Pulmonary artery endothelial cell (primary cell): Measurements from ENCODE around the gene TMEM108. TPM values are rescaled to one million over a fixed set of nuclear protein-coding genes. Genes with fewer than 3 reads are reported as not detected.

Experiments used
- DNase-seq: peaks from one replicate; pipeline ENCODE4 v3.0.0-alpha.2; 2011; ENCODE audit warnings: low read depth, low spot score
- total RNA-seq: library from RNA; depleted of rRNA; stranded (reverse); fragments of >200 nt; gene quantifications from 2 replicates; pipeline ENCODE4 v1.2.3, GENCODE V29; 2014

Gene TMEM108
- total RNA-seq, 1 donor from 2014 or later, result 0.40 TPM

DNA sequence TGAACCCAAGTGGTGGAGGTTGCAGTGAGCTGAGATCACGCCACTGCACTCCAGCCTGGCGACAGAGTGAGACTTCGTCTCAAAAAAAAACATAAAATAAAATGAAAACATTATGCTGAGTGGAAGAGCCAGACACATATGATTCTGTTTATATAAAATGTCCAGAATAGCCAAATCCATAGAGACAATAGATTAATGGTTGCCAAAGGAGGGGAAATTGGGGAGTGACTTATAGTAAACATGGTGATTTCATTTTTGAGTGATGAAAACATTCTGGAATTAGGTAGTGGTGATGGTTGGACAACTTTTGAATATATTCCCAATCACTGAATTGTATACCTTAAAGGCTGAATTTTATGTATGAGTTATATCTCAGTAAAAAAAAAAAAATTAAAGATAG is 189.6 kb downstream of the TMEM108 start:
- no peak for DNase-seq

- no peak for DNase-seq
Observed at GRCh38 chr3:133230195-133230594, 192.0 kb downstream of the TMEM108 start.

DNA sequence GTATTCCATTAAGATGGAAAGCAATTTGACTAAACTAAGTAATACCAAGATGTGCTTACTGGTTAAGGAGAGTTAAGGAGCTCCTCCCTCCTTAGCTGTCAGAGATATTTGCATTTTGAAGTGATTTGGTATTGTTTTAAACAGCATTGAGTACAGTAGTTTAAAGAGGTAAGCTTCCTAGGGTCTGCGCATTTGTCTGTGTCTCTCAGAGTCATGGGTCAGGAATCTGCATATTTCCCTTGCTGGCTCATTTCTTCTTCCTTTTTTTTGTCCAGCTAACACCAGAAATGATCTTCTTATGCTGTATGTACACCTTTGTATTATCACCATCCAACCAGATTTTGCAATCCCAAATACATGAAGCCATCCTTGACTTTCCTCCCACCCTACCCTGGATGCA is 198.7 kb downstream of the TMEM108 start:
- no peak for DNase-seq

- no peak for DNase-seq
Observed at GRCh38 chr3:133237380-133237779, 199.2 kb downstream of the TMEM108 start.

DNA sequence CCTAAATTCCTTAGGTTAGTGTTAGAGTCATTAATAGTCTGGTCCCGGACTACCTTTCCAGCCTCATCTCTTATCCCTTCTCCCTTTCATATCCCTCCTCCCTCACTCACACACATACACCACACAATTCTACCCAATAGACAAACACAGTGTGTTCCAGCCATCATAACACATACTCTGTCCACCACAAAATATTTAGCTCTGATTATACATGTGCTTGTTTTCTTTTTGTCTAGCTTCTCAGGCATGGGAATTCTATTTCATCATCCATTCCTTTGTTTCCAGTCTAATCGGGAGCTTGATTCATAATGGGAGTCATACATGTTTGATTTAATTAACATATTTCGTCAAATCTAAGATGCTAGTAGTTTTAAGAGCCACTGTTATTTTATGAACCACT is 199.8 kb downstream of the TMEM108 start:
- no peak for DNase-seq

DNA sequence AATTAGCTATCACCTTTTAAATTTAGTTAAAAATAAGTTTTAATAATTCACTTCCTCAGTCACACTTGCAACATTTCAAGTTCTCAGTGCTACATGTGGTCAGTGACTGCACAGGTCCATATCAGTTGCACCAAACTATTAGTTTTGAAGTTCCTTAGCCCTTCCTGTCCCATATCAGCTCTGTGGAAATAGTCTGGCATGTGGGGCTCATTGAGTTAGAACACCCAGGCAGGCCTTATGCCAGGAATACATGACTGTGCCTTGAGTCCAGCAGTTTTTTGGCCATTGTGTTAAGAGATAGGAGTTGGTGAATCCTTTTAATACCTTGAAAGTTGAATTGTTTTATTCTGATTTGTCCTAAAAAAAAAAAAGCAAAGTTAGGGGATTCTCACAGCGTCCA is 207.9 kb downstream of the TMEM108 start:
- DNase-seq, result no peak

DNA sequence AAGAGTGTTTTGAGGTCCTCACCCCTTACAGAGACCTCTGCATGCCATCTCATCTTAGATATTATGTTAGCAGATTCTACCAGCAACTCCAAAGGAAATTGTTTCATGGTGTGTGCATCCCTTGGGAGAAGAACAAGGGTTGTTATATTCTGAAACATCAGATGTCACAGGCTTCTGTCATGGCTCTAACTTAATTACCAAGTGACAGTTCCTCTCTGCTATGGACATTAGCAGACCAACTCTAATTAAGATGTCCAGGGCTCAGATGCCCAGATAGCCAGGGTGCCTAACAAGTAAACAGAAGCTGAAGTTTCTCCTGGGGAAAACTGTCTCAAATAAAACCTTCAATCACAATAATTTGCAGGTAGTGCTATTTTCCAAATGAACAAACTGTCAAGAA is 208.6 kb downstream of the TMEM108 start:
- no peak for DNase-seq

GRCh38 chr3:133248389-133248788 is 210.2 kb downstream of the TMEM108 start:
- no peak for DNase-seq

DNA sequence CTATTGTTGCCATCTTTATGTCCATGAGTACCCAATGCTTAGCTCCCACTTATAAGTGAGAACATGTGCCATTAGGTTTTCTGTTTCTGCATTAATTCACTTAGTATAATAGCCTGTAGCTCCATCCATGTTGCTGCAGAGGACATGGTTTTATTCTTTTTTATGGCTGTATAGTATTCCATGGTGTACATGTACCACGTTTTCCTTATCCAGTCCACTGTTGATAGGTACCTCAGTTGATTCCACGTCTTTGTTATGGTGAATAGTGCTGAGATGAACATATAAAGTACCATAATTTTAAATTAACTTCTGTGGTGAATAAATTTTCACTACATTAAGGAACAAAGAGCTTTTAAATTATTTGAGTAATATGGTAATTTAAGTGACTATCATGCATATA is 211.3 kb downstream of the TMEM108 start:
- no peak for DNase-seq

GRCh38 chr3:133254151-133254550 is 216.0 kb downstream of the TMEM108 start:
- DNase-seq, result no peak

GRCh38 chr3:133254716-133255115 is 216.5 kb downstream of the TMEM108 start:
- no peak for DNase-seq

DNA sequence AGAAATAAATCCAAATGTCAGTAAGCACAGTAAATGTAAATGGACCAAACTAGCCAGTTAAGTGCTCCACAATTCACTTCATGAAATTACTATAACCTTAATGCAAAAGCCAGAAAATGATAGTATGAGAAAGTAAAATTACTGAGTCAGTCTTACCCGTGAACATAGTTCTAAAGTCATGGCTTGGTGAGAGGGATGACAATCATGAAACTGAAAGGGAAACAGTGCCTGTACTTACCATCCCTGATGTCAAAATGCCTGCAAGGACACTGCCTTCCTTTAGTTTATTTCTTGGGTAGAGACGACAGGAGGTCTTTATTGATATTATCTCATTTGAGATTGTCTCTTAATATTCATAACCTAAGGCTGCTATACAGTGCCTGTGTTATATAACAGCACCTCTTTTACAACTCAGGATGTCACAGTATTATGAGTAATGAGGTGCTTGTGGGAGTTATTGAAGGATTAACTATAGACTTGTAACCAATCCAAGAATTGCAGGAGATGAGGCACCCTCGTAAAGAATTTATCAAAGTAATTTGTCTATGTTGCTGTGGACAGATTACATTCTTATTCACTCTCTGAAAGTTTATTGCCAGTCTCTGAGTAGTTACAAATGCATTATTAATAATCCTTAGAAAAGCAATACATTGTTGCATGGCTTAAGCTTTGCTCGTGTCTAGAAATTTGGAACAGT is 218.7 kb downstream of the TMEM108 start:
- DNase-seq, result no peak

DNA sequence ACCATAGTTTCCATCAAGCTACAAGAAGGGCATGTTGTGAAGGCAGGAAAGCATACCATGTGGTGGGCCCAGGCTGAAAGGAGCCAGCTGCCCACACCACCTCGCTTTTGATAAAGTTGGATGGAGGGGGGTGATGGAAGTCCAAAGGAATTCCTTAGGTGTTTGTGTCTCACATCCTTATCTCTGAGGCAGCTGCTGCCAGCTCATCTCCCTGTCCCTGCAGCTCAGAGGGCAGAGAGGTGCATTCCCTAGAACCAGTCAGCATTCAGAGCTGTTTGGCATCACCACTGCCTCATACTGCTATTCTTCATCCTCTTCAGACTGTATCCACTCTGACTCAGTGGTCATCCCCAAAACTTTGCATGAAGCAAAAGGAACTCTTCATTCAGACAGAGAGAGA is 220.2 kb downstream of the TMEM108 start:
- no peak for DNase-seq

- no peak for DNase-seq
Observed at GRCh38 chr3:133259767-133260166, 221.6 kb downstream of the TMEM108 start.

GRCh38 chr3:133262333-133262732 is 224.1 kb downstream of the TMEM108 start:
- DNase-seq, result no peak

GRCh38 chr3:133264920-133265319 is 226.7 kb downstream of the TMEM108 start:
- no peak for DNase-seq

DNA sequence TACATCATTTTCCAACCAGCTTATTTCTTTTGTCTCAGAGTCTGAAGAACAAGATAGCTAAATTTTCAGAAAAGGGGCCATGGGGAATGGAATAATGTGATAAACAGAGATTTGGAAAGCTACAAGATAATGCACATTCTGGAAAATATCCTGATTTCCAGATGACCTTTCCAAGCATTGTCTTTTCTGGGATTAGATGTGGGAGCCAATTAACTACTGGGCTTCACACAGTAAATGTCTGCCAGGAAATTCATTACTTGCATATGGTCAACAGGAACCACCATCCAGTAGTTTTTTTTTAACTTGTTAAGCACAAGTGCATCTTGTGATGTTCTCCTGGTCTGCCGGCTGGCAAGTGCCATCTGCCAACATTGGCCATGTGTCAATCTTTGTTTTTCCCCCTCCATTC is 230.5 kb downstream of the TMEM108 start:
- no peak for DNase-seq

GRCh38 chr3:133269393-133269792 is 231.2 kb downstream of the TMEM108 start:
- DNase-seq, result no peak

DNA sequence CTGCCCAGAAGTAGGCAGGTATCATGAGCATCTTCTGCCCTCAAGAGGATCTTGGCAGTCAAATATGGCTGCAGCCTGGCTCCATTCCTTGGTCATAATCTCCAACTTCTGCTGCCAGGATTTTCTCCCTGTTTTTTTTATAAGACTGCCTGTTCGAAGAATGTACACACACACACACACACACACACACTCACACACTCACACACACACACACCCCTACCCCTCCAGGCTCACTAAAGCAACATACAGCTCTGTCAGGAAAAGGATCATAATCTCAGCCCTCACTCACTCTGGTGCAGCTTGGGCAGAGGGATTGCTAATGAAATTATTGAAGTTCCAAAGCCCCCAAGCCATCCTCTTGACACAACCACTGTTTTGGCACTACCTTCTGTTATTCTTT is 232.4 kb downstream of the TMEM108 start:
- DNase-seq, result no peak

- DNase-seq, result no peak
Observed at GRCh38 chr3:133271042-133271441, 232.9 kb downstream of the TMEM108 start.

- DNase-seq, result no peak
Observed at GRCh38 chr3:133271539-133271938, 233.3 kb downstream of the TMEM108 start.

DNA sequence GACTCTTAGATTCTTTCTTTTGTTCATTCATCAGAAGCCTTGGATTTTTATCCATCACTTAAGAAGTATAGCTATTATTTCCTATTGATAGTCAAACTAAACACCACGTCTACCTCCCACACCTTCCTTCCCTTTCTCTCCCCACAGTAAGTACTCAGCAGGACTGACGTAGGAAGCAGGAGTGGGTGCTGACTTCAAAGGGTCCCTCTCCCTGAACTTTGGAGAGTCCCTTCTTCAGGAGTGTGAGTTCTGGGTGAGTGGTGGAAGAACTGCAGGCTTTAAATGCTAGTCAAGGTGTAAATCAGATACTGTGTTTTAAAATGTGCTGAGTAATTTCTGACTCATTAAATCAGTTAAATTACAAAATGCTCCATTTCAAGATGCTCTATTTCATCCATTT is 235.2 kb downstream of the TMEM108 start:
- no peak for DNase-seq

DNA sequence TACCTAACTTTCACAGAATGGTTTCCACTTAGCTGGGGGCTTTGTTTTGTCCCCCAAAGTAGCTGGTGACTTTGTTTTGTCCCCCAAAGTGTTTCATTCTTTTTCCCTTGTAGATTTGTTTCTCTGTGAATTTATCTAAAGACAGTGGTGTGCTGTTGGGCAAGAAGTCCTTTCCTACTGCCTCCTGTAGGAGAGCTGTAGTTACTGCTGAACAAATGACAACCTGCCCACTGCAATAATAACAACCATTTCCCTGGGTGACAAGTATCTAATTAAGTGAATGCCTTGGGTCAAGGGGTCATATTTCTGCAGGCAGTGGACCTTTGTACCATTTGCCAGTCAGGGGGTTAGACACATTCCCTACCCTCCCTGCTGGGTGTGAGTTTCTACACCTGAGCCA is 236.3 kb downstream of the TMEM108 start:
- DNase-seq, result no peak

DNA sequence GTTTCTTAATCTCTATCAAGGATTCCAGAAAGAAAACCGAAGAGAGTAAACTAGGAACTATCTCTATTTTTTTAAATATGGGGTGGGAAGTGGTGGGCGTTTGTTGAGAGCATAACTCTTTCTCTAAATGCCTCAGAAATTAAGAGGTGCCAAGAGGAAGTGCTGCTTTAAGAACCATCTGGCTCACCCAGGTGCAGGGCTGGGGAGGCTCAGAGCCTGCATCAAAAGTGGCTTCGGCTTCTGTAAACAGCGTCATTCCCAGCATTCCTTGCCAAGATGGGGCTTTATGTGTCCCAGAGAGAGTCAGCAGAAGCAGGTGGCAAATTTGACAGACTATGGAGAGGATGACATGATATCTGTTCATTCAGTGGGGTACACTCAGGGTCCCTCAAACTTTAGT is 238.4 kb downstream of the TMEM108 start:
- DNase-seq, result no peak
